HG02759 (cell line): ENCODE data around the gene NUDC.
"Not testable (repeated sequence)": the region's sequence is repeated elsewhere in the genome, so short reads cannot be mapped to it uniquely, and the experiment has no call there.

ENCODE experiments used
- ATAC-seq: cut with Tn5 transposase; IDR thresholded peaks from one replicate; pipeline ENCODE4 v1.9.1; 2021; ENCODE audit warnings: mild to moderate bottlenecking, moderate library complexity; ENCODE audit not compliant: unreplicated experiment

The NUDC gene

DNA sequence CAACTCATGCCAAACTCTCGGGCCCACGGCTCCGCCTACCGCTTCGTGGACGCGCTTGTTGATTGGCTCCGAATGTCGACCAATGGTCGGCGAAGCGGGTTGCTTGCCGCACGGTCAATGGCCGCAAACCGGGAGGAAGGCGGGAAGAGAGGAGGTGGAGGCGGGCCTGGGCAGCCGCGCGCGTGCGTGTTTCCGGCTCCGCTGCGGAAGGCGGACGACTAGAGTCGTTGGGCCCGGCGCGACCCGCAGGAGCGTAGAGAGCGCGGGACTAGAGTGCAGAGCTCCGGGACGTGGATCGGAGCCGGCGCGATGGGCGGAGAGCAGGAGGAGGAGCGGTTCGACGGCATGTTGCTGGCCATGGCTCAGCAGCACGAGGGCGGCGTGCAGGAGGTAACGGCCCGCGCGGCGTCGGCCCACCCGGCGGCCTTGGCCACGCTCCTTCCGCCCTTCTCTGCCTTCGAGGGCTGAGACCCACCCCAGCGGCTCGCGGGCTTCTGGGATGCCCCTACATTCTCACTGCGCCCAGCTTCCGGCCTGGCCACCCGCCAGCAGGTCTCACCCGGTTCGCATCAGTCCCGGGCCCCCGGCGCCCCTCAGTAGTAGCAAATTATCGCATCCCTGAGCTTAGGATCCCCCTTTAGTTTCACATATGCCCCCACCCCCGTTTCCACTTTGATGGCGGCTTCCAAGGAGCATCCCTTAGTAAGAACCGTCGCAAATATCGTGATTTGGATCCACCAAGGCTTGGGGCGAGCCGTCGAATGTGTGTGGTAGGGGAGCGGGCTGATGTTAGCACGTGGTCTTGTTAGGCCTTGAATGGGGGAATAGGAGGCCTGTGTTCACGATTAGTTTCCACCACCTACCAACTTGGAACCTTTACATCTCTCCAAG, at the start of gene NUDC:
NUDC (plus strand) TSS at position 204 of the 891 bp plus-strand sequence; CDS start at position 310, 106 bp downstream.
- ATAC-seq: peak; percentile 96

GRCh38 chr1:26873097-26873496, 48.4 kb upstream of the NUDC start:
- not testable (repeated sequence) for ATAC-seq

DNA sequence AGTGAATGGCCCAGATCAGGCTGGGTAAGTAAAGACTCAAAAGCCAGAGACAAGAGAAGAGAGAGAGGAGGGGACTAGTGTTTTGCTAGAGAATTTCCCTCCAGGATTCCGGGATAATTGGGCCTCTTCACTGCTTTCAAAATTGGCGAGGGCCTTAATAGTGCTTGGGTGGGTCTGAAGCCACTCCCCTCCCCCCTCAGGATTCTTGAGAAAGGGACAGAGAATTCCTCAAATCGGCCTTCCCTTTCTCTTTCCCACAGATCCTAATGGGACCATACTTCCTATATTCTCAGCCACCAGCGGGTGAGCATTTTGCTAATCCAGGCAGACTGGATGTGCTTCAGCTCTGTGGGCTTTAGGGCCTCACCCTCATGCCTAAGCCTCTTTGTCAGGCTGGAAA, 46.6 kb upstream of the NUDC start:
- ATAC-seq: no peak

GRCh38 chr1:26877326-26877725, 44.2 kb upstream of the NUDC start:
- no peak for ATAC-seq

DNA sequence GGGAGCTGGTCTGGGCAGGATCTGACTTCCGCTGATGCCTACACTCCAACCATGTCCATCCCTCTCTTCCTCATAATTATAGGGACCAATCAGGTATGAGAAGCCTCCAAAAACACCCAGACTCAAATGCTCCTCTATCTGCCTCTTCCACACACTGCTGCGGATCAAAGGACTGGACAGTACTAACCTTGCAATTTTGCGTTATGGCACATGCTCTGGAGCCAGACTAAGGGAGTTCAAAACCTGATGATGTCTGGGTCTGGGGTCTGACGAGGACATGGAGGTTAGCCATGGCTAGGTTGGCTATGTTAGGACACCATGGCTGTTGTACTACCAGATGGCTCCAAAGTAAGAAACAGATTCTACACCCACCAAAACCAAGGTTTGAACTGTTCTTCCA, 41.8 kb upstream of the NUDC start:
- no peak for ATAC-seq

DNA sequence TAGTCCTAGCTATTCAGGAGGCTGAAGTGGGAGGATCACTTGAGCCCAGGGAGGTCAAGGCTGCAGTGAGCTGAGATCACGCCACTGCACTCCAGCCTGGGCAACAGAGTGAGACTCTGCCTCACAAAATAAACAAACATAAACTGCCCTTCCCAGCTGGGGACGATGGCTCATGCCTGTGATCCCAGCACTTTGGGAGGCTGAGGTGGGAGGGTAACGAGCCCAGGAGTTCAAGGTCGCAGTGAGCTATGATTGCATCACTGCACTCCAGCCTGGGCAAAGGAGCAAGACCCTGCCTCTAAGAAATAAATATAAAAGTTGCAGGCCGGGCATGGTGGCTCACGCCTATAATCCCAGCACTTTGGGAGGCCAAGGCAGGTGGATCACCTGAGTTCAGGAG, 39.9 kb upstream of the NUDC start:
- ATAC-seq: not testable (repeated sequence)

DNA sequence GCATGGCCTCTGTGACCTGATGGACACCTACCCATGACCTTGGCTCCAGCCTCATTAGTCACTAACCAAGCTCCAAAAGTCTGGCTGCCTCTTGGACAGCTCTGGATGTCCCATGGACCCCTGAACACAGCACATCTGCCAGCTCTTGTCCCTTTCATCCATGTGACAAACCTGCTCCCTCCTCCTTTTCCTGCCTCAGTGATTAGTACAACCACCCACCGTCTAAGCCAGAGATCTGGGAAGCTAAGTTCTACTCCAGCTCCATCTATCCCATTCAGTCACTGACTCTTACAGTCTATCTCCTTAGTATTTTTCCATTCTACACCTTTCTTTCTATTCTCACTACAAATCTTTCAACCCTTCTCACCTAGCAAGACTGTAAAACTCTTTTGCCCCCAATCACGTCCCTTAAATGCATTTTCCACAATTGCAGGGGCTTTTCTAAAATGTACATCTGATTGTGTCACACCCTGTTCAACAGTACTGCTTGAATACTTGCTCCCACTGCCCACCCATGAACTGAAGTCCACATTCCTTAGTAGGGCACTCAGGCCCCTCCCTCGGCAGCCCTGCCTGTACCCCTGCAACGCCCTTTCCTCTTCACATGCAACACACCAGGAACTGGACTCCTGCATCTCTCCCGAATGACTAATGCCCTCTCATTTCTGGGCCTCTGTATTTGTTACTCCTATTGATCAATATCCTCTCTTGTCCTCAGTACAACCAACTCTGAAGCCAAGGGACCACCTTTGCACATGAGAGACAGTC, 38.7 kb upstream of the NUDC start:
- ATAC-seq: no peak

DNA sequence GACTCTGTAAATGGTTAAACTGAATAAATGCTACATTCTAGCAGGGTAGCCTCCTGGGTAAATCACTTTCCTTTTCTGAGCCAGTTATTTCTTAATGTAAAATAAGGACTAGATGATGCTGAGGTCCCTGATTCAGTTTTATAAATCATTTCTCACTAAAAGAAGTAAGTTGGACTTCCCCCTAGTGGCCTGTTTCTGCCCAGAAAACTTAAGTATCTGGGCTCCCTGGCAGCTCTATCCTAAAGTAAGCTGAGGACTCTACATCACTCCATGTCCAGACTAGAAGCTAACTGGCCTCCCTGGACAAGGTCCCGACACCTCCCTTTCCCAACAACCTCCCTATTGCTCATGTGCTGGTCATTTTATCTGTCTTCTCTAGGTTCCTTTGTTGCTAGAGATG, 34.4 kb upstream of the NUDC start:
- no peak for ATAC-seq

- no peak for ATAC-seq
These were observed 33.3 kb upstream of the NUDC start for GRCh38 chr1:26888231-26888630.

GRCh38 chr1:26889551-26890466, 31.7 kb upstream of the NUDC start, which contains the start of gene GPN2:
Gene GPN2 (minus strand): TSS chr1:26890283. CDS start chr1:26890096, 187 bp downstream.
- ATAC-seq: peak; percentile 88

- ATAC-seq: peak; percentile 32
These were observed 31.1 kb upstream of the NUDC start for GRCh38 chr1:26890467-26890796.

- no peak for ATAC-seq
These were observed 27.3 kb upstream of the NUDC start for GRCh38 chr1:26894263-26894662.

DNA sequence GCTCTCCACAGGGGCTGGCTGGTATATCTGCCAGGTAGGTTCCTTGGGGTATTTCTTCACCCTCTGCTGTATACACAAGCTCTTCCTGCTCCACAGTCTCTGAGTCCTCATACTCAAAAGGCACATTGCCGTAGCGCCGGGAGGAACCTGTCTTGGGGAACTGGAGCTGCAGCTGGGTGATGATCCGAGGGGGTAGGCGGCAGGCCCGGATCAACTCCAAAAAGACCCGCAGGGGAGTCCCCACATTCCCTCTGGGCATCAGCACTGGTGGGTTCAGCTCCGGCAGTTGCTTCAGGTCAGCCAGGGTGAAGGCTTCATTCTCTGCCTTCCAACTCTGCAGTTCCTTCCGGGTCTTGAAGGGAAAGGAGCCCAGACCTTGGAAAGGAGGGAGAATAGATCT, 24.2 kb upstream of the NUDC start:
- no peak for ATAC-seq

- ATAC-seq: peak; percentile 71
These were observed 21.3 kb upstream of the NUDC start, which contains the start of gene GPATCH3 for GRCh38 chr1:26900001-26900814. Gene GPATCH3 (minus strand): TSS chr1:26900467. CDS start chr1:26900442, 25 bp downstream.

GRCh38 chr1:26900815-26901511, 20.6 kb upstream of the NUDC start:
- no peak for ATAC-seq

GRCh38 chr1:26907071-26907917, 14.2 kb upstream of the NUDC start:
- no peak for ATAC-seq

GRCh38 chr1:26909951-26910342, 11.6 kb upstream of the NUDC start:
- no peak for ATAC-seq

GRCh38 chr1:26910343-26911160, 11.0 kb upstream of the NUDC start:
- ATAC-seq: no peak
